GM21737 (cell line): ENCODE results near the gene PLXNA2.

Experiments used
- ATAC-seq: cut with Tn5 transposase; IDR thresholded peaks from one replicate; pipeline ENCODE4 v1.9.1; 2021; ENCODE audit warnings: mild to moderate bottlenecking, moderate library complexity; ENCODE audit not compliant: unreplicated experiment

PLXNA2 gene

DNA sequence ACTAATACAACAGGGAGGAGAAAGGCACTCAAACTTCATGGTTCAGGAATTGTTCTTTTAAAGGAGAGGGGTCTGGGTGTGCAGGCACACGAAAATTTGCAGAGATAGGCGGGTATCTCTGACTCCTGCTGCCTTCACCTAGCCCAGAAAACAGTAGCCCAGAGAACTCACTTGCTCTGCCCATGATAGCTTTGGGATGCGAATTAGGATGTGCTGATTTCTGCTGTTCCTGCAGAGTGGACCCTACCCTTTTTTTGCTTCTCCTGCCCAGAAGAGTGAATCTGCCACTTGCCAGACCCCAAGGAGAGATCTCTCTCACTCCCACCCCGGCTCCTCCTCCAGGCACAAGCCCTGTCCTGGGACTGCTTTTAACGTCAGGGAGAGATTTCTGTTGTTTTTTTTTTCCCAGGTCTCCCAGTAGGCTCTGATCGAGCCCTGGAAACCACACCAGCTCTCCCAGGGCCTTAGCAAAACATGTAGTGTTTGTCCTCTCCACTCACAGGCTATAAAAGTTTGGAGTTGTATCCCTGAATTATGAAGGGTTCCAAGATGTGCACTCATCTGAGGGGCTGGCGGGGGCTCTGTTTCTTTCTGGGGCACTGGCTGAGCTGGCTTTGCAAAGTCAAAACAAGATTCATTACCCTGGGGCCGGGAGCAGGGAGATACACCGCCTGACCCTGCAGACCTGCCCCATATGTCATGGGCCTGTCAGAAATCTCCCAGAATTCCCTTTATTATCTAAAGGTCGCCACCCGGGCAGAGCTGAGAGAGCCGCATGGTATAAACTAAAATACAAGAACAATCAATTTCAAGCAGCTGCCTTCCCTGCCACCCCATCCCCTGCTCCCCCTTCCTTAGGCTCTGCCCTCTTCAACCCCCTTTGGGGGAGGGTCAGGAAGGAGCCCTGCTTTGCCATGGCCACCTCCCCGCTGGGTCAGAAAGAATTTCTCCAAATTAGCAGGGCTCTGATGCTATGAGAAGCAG, 17.9 kb downstream of the PLXNA2 start:
- no peak for ATAC-seq

DNA sequence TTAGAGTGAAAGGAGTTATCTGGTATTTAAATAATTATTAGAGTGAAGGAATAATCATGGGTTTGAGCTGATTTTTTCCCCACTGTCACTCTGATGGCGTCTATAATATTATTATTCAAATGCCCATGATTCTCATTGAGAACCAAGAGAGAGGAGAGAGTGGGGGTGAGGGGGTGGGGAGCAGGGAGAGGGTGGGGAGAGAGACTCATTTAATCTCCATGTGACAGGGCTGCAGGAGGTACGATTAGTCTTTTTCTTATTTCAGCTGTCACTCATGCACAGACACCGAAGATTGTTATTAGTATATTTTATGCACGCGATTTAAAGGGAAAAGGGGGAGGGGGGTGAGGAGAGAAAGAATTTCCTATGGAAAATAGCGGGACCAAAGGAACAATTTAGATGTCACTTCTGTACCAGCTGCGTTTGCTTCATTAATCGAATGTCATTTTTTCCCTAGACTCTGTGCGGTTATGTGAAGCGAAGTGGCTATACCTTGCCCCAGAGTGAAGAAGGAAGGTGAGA, 19.9 kb downstream of the PLXNA2 start:
- ATAC-seq, result no peak

DNA sequence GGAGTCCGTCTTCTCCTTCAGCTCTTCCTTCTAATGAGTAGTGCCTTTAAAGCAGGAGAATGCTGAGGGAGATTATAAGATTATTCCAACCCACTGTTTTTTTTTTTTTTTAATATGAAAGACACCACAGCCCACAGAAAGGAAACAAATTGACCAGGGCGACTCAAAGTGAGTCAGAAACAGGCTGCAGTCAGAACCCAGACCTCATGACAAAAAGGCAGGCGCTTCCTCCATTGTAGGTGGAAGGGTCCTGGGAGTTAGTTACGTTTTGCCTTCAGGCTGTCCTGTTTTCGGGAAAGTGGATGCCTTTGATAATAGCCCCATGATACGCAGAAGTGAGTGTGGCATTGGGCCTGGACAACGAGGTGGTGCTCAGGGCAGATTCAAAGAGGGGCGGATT, 21.0 kb downstream of the PLXNA2 start:
- ATAC-seq, result no peak

DNA sequence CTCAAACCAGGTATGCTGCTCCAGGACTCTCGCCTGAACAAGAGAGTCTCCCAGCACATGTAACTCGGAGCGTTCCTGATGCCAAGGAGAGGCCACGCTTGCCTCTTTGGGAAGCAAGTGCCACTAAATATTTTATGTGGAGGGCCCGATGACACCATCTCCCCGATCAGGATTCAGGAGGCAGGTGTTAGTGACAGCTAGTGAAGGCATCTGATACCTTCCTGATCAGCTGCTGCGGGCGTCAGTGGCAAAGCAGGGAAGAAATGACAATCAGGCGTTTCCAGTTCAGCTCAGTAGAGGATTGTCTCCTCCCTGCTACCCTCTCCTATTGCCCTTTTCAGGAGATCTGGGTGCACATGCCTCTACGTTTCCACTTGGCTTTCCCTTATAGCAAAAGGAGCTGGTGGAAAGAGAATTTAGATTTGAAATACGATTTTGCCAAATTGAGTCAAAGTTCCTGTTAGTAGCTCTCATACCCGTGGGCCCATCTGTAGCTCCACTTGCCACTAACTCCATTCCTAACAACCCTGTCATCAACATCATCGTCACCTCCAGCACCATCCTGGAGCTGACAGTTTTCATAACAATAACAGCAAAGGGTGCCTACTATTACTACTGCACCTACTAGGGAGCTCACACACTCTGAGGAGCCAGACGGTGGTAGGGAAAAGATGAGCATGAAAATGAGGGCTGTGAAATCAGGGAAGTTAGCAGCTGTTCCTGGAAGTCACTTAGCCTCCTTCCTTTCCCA, 21.6 kb downstream of the PLXNA2 start:
- no peak for ATAC-seq

DNA sequence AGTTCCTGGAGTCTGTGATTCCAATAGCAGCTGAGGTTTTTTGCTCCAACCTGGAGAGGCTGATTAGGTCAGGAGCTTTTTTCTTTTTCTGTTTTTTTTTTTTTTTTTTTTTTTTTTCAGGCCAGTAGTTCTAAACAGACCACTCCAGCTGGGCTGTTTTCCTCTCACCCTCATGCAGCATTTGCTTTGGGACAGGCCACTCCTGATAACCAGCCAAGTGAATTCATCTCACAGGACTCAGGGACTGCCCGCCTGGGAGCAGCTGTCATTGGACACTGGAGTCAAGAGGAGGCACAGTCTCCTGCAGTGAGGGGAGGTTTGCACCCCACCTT, 22.9 kb downstream of the PLXNA2 start:
- no peak for ATAC-seq

DNA sequence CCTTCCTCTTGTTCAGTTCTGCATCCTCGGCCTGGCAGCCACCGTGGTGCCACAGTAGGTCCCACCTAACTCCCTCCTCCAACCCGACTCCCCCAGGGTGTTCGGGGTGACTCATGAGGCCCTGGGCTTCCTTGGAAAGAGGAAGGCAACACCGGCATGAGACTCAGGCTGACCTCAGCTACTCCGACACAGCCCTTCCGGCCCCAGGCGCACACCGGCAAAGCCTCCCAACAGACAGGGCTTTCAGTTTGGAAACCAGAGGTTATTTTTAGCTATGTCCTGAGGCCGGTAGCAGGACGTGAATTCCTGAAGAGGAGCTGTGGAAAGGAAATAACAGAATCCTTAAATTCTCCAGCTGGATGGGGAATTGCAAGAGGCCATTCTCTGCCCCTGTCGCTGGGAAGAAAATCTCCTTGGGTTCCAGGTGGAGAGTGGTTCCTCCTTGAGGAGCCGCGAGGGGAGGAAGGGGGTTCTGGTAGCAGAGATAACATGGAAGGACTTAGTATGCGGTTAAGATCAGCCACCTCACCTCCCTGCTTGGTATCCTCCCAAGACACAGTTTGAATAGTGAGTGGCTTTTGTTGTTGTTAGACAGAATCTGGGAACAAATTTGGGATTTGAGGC, 24.4 kb downstream of the PLXNA2 start:
- ATAC-seq, result no peak

DNA sequence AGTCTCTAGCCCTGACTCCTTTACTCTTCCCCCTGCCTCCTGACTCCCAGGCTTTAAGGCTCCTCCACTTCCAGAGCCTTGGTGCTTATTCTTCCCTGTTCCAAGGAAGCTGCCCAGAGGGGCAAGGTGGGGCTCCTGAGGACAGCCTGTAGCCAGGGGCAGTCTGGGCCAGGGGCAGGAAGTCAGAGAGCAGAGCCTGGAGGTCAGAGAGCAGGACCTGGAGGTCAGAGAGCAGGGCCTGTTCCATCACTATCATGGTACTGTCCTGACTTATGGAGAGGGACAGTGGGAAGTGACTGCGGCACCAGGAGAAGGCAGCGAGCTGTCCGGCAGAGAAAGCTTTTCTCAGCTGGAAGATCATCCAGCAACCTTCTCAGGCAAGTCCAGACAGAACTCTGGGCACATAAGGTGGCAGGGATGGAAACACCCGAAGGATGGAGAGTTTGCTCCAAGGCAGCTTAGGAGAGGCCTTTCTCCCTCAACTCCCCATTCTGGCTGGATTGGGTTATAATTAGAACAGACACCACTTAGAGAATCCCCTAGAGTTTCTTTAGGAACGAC, 25.0 kb downstream of the PLXNA2 start:
- ATAC-seq, result no peak

DNA sequence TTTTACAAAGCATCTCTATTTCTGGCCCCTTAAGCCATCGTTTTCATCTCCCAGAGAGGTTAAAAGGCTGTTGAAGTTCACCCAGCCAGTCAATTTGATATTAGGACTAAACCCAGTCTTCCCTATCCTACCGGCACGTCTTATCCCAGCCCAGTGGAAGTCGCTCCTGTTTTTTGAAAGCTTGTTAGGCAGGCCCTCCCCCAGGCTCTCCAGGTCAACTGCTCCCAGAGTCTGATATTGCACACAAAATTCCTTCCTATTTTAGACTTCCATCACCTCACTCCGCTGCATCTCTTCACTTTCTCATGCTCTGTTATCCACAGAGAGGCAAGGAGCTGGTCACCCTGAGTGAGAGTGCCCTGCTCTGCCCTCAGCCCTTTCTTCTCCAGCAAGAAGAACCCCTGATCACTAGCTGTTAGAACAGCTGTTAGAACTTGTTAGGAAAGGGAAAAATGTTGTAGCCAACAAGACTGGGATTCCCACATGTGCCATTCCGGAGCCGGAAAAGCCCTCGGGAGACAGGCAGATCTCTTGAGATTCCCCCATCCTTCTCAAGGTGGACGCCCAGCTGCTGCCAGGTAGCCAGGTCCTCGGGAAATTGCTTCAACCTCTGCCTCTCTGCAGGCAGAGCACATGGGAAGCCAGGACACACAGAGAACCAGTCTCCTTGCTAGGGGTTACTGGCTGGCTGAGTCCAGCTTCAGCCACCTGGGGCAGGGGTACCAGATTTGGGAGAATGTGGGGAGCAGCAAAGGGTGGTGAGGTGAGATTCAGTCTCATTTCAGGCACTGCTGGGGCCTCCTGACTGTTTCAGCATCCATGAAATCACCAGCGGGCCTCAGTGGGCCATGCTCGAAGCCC, 25.7 kb downstream of the PLXNA2 start:
- ATAC-seq, result no peak

DNA sequence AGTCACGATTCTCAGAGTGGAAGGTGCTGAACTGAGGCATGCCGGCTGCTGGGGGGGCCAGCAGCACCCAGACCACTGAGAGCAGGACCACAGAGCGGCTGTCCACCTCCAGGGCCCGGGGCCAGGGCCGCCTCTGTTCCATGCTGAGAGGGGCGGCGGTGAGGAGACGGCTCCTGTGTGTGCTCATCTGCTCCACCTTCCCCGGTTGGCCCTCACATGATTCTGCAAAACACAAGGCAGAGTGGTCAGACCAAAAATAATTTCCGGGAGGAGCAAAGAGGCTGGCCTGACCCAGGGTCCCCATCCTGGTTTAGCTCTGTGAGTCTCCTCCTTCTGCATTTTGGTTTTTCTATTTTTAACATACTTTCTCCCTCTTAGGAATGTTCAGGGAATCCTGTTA, 26.4 kb downstream of the PLXNA2 start:
- no peak for ATAC-seq

DNA sequence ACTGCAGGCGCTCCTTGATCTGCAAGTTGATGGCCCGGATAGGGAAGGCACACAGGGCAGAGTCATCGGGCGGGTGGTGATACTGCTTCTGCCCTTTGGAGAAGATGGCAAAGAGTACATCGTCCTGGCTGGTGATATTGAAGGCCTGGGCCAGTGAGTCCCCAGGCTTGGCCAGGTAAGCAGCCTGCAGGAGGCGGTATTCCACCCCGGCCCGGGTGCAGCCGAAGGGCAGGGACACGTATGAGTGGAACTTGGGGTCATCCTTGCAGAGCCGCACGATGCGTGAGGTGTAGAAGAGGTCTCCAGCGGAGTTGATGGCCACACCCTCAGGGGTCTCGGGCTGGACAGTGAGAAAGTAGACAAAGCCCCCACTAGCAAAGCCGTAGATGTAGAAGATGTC, 27.4 kb downstream of the PLXNA2 start:
- no peak for ATAC-seq

DNA sequence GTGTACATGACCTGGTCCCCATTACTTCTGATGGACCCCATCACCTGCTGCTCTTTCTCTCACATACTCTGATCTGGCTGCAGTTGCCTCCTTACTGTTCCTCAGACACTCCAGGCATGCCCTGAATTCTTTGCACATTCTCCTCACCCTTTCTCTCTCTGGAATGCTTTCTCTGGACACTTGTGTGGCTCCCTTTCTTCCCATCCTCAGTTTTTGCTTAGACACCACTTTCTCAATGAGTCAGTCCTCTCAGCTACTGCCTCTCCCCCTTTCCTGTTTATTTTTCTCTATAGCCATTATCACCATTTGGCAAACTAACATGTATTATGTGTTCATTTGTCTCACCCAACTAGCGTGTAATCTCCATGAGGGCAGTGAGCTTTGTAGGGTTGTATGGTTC, 28.1 kb downstream of the PLXNA2 start:
- no peak for ATAC-seq

DNA sequence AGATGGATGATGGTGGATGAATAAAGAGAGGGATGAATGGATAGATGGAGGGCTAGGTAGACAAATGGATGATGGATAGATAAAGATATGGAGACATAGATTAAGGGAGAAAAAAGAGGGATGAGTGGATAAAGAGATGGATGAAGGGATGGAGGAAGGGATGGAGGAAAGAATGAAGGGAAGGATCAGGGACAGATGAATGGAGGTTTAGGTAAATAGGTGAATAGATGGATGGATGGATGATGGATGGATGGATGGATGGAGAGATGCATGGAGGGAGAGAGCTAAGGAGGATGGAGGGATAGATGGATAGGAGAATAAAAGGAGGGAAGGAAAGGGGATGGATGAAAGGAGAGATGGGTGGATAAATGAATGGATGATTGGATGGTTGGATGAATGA, 28.8 kb downstream of the PLXNA2 start:
- no peak for ATAC-seq

DNA sequence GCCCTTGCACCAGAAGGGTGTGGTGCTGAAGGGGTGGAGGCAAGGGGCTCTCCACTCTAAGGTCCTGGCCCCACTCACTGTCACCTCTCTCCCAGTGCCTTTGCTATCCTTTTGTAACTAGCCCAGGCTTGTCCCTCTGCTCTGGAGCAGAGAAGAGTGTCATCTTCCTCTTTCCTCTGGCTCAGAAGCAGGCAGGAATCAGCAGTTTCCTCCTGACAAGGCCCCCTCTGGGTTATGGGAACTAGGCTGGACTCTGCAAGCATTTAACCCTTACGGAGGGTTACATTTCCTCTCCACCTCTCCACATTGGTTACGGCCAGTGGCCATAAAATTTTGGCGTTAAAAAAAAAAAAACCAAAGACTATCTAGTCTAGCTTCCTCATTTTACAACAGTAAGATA, 30.4 kb downstream of the PLXNA2 start:
- ATAC-seq, result no peak

DNA sequence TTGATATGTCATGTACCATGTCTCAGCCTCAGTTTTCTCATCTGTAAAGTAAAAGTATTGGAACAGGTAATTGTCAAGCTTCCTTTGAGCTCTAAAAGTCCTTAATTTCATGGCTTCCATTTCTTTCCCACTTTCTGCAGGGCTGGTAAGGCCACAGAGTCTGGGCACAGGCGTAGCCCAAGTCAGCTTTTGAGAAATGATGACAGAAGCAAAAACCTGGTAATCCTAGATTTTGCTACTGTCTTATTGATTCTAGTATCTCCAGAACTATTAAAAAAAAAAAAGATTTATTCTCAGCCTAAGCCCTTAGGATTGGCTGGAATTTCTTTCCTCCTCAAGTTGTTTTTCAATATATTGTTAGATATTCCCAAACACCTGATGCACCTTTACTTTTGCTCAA, 31.3 kb downstream of the PLXNA2 start:
- no peak for ATAC-seq

DNA sequence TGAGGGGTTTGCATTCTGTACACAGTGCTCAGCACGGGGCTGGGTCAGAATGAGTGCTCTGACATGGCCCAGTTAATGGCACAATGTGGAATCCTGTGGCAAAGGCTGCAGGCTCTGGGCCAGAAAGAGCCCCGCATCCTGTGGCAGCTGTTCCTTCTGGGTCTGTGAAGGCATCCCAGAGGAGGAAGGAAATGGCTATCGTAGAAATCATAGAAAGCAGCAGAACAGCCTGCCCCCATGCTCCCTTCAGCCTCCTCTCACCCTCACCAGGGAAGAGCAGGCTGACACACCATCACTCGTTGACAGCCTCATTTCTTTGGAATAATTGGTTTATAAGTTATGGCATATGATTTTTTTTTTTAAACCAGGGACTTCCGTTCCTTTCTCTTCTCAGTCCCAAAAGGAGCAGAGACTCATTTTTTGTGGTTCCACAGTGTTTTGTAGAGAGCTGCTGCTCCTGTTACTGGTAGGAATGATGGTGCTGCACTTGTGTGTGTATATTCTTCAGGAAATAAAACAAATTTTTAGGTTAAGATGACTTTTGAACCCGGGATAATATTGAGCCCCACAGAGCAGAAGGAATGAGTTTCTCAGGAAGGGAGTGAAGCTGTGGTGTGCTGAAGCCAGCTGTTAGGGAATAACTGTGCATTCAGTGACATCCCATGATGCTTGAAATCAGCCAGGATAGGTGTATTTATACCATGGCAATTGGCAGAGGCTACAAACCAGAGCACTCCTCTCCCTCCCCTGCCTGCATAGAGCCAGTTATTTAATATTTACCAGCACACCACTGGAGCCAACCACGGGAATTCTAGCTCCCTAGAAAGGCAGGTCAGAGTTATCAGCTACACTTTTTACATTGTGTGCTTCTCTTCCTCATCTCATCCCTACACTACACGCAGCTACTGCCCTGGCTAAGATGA, 32.0 kb downstream of the PLXNA2 start:
- no peak for ATAC-seq

DNA sequence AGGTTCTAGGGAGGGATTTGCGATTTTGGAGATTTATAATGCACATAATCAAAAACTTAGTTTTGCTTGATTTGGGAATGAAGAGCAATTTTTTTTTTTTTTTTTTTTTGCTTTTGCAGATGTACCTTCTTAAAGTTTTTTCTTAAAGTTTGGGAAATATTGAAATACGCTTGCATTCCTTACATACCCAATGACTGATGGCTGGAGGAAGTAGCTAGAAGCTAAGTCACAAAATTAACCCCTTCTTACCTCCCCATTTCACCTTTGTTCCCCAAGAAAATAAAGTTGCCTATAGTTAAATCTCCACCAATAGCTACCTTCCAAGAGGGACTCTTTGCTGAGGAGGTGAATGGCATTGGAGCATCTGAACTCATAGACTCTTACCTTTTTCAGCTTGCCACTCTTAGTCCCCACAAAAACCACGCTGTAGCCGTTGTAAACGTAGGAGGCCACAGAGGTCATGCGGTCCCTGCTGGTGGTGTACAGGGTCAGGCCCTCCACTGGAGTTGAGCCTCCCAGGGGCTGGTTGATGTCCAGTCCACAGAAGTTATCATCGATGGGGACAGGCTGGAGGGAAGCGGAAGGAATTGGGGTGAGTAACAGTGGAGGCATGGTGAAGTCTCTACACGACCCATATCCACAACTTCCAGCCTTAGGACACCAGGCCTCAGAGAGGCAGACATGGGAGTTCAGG, 34.1 kb downstream of the PLXNA2 start:
- no peak for ATAC-seq

DNA sequence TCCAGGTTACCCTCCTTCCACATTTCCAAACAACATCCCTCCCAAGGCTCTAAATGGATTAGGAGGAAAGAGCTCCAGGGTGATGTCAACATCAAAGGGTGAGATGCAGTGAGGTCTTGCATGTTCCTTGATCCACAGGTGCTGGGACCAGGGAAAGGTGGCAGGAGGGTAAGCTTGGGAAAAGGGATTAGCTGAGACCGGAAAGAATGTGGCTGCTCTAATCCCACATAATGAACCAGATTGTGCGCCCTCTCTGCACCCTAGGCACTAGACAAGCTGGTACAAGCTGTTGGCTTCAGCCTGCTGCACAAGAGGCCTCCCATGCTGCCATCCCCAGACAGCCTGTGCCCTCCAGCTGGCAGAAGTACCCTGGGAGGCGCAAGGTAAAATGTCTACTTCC, 34.9 kb downstream of the PLXNA2 start:
- no peak for ATAC-seq

DNA sequence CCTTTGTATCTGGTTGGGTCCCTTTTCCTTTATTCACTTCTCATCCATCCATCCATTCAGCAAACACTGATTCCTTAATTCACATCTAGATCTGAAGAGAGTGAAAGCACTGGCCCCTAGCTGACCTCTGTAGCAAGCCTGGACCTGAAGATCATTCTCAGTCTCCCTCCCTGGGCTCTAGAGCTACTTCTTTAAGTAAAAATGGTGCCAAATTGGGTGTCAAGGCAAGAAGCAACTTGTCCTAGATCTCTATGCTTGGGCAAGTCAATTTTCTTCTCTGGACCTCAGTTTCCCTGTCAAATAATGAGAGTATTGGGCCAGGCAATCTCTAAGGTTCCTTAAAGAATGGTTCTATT, 36.1 kb downstream of the PLXNA2 start:
- no peak for ATAC-seq
